SK-N-SH (cell line): Measurements from ENCODE around the gene CELF5.

Experiments used
- CHD2 ChIP-seq: fragments of 150-350 bp; IDR thresholded peaks from 2 replicates; pipeline ENCODE4 v1.6.1; 2018; ENCODE audit warnings: low read length; ENCODE audit not compliant: partially characterized antibody
- EP300 ChIP-seq, 2 experiments: IDR thresholded peaks; 2 replicates each; pipeline versions ENCODE4 v1.4.0 to v1.6.1; 2012; ENCODE audit warnings: borderline replicate concordance in 1 of 2, low read depth in 1 of 2, low read length in 1 of 2
- EZH2phosphoT487 ChIP-seq: fragments of 200-600 bp; sonication (generic); IDR thresholded peaks from 2 replicates; pipeline ENCODE4 v1.6.1; 2017; ENCODE audit warnings: low read depth, mixed run types, mild to moderate bottlenecking, antibody characterized with exemption, moderate library complexity, borderline replicate concordance
- GABPA ChIP-seq: IDR thresholded peaks from 2 replicates; pipeline ENCODE4 v1.4.0; 2012; ENCODE audit warnings: low read depth, mild to moderate bottlenecking
- GATA2 ChIP-seq: sonication (generic); formaldehyde crosslinking; IDR thresholded peaks from 2 replicates; pipeline ENCODE4 v1.5.0; 2020; ENCODE audit warnings: mild to moderate bottlenecking, missing genetic modification reagents
- MXI1 ChIP-seq: IDR thresholded peaks from 2 replicates; pipeline ENCODE4 v1.6.1; 2012; ENCODE audit warnings: mild to moderate bottlenecking, low read depth, low read length, improper control_type of control experiment
- NRF1 ChIP-seq: IDR thresholded peaks from 2 replicates; pipeline ENCODE4 v1.6.1; 2012; ENCODE audit warnings: low read depth, mild to moderate bottlenecking, low read length
- POLR2AphosphoS5 ChIP-seq: IDR thresholded peaks from 2 replicates; pipeline ENCODE4 v1.6.1; 2012; ENCODE audit warnings: low read depth, low read length
- RAD21 ChIP-seq: IDR thresholded peaks from 2 replicates; pipeline ENCODE4 v1.6.1; 2012; ENCODE audit warnings: mild to moderate bottlenecking, low read length
- RCOR1 ChIP-seq: fragments of 150-350 bp; IDR thresholded peaks from 2 replicates; pipeline ENCODE4 v1.6.1; 2017; ENCODE audit warnings: antibody characterized with exemption, low read length
- RFX5 ChIP-seq: IDR thresholded peaks from 2 replicates; pipeline ENCODE4 v1.6.1; 2012; ENCODE audit warnings: mild to moderate bottlenecking, improper control_type of control experiment, low read length
- RXRA ChIP-seq: IDR thresholded peaks from 2 replicates; pipeline ENCODE4 v1.4.0; 2012; ENCODE audit warnings: low read depth, mild to moderate bottlenecking, borderline replicate concordance
- YY1 ChIP-seq: IDR thresholded peaks from 2 replicates; pipeline ENCODE4 v1.4.0; 2012; ENCODE audit warnings: low read depth, mild to moderate bottlenecking
- TF ChIP-seq, protein P1 (sequence below): fragments of 200-600 bp; sonication (generic); IDR thresholded peaks from 2 replicates; pipeline ENCODE4 v1.6.1; 2017; ENCODE audit warnings: antibody characterized with exemption, mild to moderate bottlenecking, moderate library complexity

DNA sequence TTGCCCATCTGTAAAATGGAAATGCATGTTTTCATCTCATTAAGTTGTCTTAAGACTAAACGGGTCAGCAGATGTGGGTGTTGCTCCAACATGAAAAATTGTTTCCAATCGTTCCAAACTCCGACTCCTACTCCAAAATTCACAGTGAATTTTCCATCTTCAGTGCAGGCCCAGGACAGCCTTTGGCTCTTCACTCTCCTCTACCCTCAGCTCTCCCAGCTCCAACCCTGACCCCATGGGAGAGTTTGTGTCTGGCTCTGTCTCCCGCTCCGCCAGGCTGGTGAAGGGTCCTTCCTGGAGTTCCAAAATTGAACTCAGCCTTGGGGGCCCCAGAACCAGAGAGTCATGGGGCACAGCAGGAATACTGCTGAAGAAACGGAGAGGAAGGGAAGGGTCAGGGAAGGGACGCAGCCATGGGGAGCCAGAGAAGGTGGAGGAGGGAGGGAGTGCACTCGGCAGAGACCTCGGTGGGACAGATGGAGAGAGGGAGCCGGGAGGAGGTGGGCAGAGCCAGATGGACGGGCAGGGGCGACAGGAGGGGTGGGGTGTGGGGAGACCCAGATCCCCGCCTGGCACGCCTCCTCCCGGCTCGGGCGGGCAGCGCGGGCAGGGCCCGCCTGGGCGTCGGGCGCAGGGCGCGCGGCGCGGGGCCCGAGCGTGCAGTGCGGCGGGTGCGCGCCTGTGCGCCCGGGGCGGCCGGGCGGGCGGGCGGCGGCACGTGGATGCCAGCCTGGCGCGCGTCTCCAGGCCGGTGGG, 45.6 kb downstream of the CELF5 start:
- no peak for TF ChIP-seq POLR2AphosphoS5
- TF ChIP-seq CHD2 = no peak
- no peak for TF ChIP-seq EZH2phosphoT487
- no peak for TF ChIP-seq RAD21
- TF ChIP-seq, protein P1, sequence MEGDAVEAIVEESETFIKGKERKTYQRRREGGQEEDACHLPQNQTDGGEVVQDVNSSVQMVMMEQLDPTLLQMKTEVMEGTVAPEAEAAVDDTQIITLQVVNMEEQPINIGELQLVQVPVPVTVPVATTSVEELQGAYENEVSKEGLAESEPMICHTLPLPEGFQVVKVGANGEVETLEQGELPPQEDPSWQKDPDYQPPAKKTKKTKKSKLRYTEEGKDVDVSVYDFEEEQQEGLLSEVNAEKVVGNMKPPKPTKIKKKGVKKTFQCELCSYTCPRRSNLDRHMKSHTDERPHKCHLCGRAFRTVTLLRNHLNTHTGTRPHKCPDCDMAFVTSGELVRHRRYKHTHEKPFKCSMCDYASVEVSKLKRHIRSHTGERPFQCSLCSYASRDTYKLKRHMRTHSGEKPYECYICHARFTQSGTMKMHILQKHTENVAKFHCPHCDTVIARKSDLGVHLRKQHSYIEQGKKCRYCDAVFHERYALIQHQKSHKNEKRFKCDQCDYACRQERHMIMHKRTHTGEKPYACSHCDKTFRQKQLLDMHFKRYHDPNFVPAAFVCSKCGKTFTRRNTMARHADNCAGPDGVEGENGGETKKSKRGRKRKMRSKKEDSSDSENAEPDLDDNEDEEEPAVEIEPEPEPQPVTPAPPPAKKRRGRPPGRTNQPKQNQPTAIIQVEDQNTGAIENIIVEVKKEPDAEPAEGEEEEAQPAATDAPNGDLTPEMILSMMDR = no peak
- no peak for TF ChIP-seq GABPA
- TF ChIP-seq GATA2 (CRISPR knock-in tag) = no peak
- no peak for TF ChIP-seq EP300 (IDR thresholded peaks at IDR 0.05; ENCODE audit: borderline replicate concordance in 1 of 2, low read depth in 1 of 2, low read length in 1 of 2)
- TF ChIP-seq RFX5 = no peak
- TF ChIP-seq NRF1 = no peak
- no peak for TF ChIP-seq RXRA
- no peak for TF ChIP-seq YY1
- TF ChIP-seq MXI1 = no peak
- TF ChIP-seq RCOR1 = no peak
